ENCODE measurements around the gene DNAJB1.
"Not testable (repeated sequence)": the region's sequence is repeated elsewhere in the genome, so short reads cannot be mapped to it uniquely, and the experiment has no call there.

DNAJB1 gene

GRCh38 chr19:14544047-14544446 is 25.9 kb upstream of the DNAJB1 start:
- FAIRE-seq: no peak
- no peak for TF ChIP-seq POLR2A (IDR thresholded peaks at IDR 0.05; ENCODE audit: low read depth, low read length)
- no peak for DNase-seq (ENCODE audit: insufficient read length, low spot score)

- FAIRE-seq (no peak), DNase-seq (ENCODE audit: insufficient read length, low spot score) (no peak)
- no peak for TF ChIP-seq POLR2A (IDR thresholded peaks at IDR 0.05; ENCODE audit: low read depth, low read length)
Measured at GRCh38 chr19:14542711-14543328, 24.6 kb upstream of the DNAJB1 start.

- not testable (repeated sequence) for DNase-seq (ENCODE audit: insufficient read length, low spot score); FAIRE-seq
Measured at GRCh38 chr19:14541979-14542378, 23.8 kb upstream of the DNAJB1 start.

GRCh38 chr19:14540741-14541525 is 22.7 kb upstream of the DNAJB1 start:
- DNase-seq (ENCODE audit: insufficient read length, low spot score) (no peak), FAIRE-seq (no peak)
- TF ChIP-seq POLR2A (IDR thresholded peaks at IDR 0.05; ENCODE audit: low read depth, low read length): no peak

GRCh38 chr19:14536926-14537692 is 18.9 kb upstream of the DNAJB1 start:
- TF ChIP-seq POLR2A (IDR thresholded peaks at IDR 0.05; ENCODE audit: low read depth, low read length): no peak
- FAIRE-seq (no peak), DNase-seq (ENCODE audit: insufficient read length, low spot score) (peak; percentile 71)

- DNase-seq (ENCODE audit: insufficient read length, low spot score) (no peak), FAIRE-seq (no peak)
- TF ChIP-seq POLR2A (IDR thresholded peaks at IDR 0.05; ENCODE audit: low read depth, low read length): no peak
Measured at GRCh38 chr19:14533450-14533849, 15.3 kb upstream of the DNAJB1 start.

- FAIRE-seq: no peak
- no peak for DNase-seq (ENCODE audit: insufficient read length, low spot score)
- TF ChIP-seq POLR2A (IDR thresholded peaks at IDR 0.05; ENCODE audit: low read depth, low read length): no peak
Measured at GRCh38 chr19:14530506-14530905, 12.3 kb upstream of the DNAJB1 start.

- FAIRE-seq (no peak), DNase-seq (ENCODE audit: insufficient read length, low spot score) (no peak)
- TF ChIP-seq POLR2A (IDR thresholded peaks at IDR 0.05; ENCODE audit: low read depth, low read length): no peak
Measured at GRCh38 chr19:14530005-14530348, 11.8 kb upstream of the DNAJB1 start.

GRCh38 chr19:14529254-14530004 is 11.2 kb upstream of the DNAJB1 start, which contains the start of gene TECR:
TSS of gene TECR (plus strand) at chr19:14529594. CDS start at chr19:14529697, 103 bp downstream.
- TF ChIP-seq POLR2A (IDR thresholded peaks at IDR 0.05; ENCODE audit: low read depth, low read length): peak; percentile 94
- FAIRE-seq (peak; percentile 84), DNase-seq (ENCODE audit: insufficient read length, low spot score) (peak; percentile 88)

GRCh38 chr19:14528419-14529253 is 10.4 kb upstream of the DNAJB1 start:
- TF ChIP-seq POLR2A (IDR thresholded peaks at IDR 0.05; ENCODE audit: low read depth, low read length): no peak
- DNase-seq (ENCODE audit: insufficient read length, low spot score) (no peak), FAIRE-seq (no peak)

- FAIRE-seq: no peak
- no peak for TF ChIP-seq POLR2A (IDR thresholded peaks at IDR 0.05; ENCODE audit: low read depth, low read length)
- no peak for DNase-seq (ENCODE audit: insufficient read length, low spot score)
Measured at GRCh38 chr19:14526423-14526822, 8.2 kb upstream of the DNAJB1 start.

- DNase-seq (ENCODE audit: insufficient read length, low spot score) (no peak), FAIRE-seq (no peak)
- TF ChIP-seq POLR2A (IDR thresholded peaks at IDR 0.05; ENCODE audit: low read depth, low read length): no peak
Measured at GRCh38 chr19:14525729-14526128, 7.5 kb upstream of the DNAJB1 start.

GRCh38 chr19:14520543-14520942 is 2.3 kb upstream of the DNAJB1 start:
- no peak for DNase-seq (ENCODE audit: insufficient read length, low spot score)
- FAIRE-seq: no peak
- TF ChIP-seq POLR2A (IDR thresholded peaks at IDR 0.05; ENCODE audit: low read depth, low read length): no peak
